ENCODE data around the gene ELF2.

Gene ELF2

GRCh38 chr4:139196462-139196861 is 19.4 kb upstream of the ELF2 start:
- no peaks in the 10 kb centered on the region for H3K9me2 ChIP-seq (replicated peaks; ENCODE audit: low read depth, low read length)

GRCh38 chr4:139191373-139191772 is 14.4 kb upstream of the ELF2 start:
- no peak for TF ChIP-seq EZH2phosphoT487 (IDR thresholded peaks at IDR 0.05; ENCODE audit: borderline replicate concordance)
- TF ChIP-seq CTCF (conservative IDR thresholded peaks at IDR 0.05; ENCODE audit: low read length): no peak
- peaks cover 5% of the 10 kb centered on the region for H3K4me1 ChIP-seq (ENCODE audit: insufficient read depth, low read length, poor library complexity, severe bottlenecking)
- no peaks in the 10 kb centered on the region for H3K9me3 ChIP-seq (ENCODE audit: insufficient read depth, low read depth, low read length)
- H3K4me2 ChIP-seq (ENCODE audit: low read depth, low read length, poor library complexity, severe bottlenecking): no peak overlapping the region
- no peaks in the 10 kb centered on the region for H3K79me2 ChIP-seq (ENCODE audit: insufficient read depth, low read length)
- H4K20me1 ChIP-seq (ENCODE audit: insufficient read depth, low read length, poor library complexity, severe bottlenecking): no peaks in the 10 kb centered on the region
- no peak overlapping the region for H3K4me3 ChIP-seq (ENCODE audit: low read length, poor library complexity, severe bottlenecking)
- H3K9me2 ChIP-seq (replicated peaks; ENCODE audit: low read depth, low read length): no peaks in the 10 kb centered on the region
- H2AFZ ChIP-seq (ENCODE audit: low read length): peak overlapping the region; percentile 74; the same call in 1 of the 2 replicates
- no peaks in the 10 kb centered on the region for H3K27me3 ChIP-seq (ENCODE audit: insufficient read depth, low read length, poor library complexity, severe bottlenecking)
- no peaks in the 10 kb centered on the region for H3K36me3 ChIP-seq (ENCODE audit: insufficient read depth, low read length)
- H3F3A ChIP-seq (ENCODE audit: low read depth): no peaks in the 10 kb centered on the region
- no peak overlapping the region for H3K9ac ChIP-seq (ENCODE audit: low read depth, low read length, poor library complexity, severe bottlenecking)

More at GRCh38 chr4:139196462-139196861, 19.4 kb upstream of the ELF2 start:
- no peaks in the 10 kb centered on the region for H3K4me1 ChIP-seq (ENCODE audit: insufficient read depth, low read length, poor library complexity, severe bottlenecking)
- no peak for TF ChIP-seq CTCF (conservative IDR thresholded peaks at IDR 0.05; ENCODE audit: low read length)
- TF ChIP-seq EZH2phosphoT487 (IDR thresholded peaks at IDR 0.05; ENCODE audit: borderline replicate concordance): no peak
- H3K4me3 ChIP-seq (ENCODE audit: low read length, poor library complexity, severe bottlenecking): no peak overlapping the region
- no peak overlapping the region for H2AFZ ChIP-seq (ENCODE audit: low read length)
- H3K9ac ChIP-seq (ENCODE audit: low read depth, low read length, poor library complexity, severe bottlenecking): no peak overlapping the region
- no peaks in the 10 kb centered on the region for H3K27me3 ChIP-seq (ENCODE audit: insufficient read depth, low read length, poor library complexity, severe bottlenecking)
- H3K9me3 ChIP-seq (ENCODE audit: insufficient read depth, low read depth, low read length): 0 out of 2 replicates have a peak, but pooled peaks cover 3% of the 10 kb centered on the region
- no peak overlapping the region for H3K4me2 ChIP-seq (ENCODE audit: low read depth, low read length, poor library complexity, severe bottlenecking)
- no peaks in the 10 kb centered on the region for H3K36me3 ChIP-seq (ENCODE audit: insufficient read depth, low read length)
- no peaks in the 10 kb centered on the region for H4K20me1 ChIP-seq (ENCODE audit: insufficient read depth, low read length, poor library complexity, severe bottlenecking)
- H3K79me2 ChIP-seq (ENCODE audit: insufficient read depth, low read length): no peaks in the 10 kb centered on the region
- no peaks in the 10 kb centered on the region for H3F3A ChIP-seq (ENCODE audit: low read depth)

- Histone ChIP-seq H3K27me3 (ENCODE audit: insufficient read depth, low read length, poor library complexity, severe bottlenecking) (no peaks in the 10 kb centered on the region), H3K9ac (ENCODE audit: low read depth, low read length, poor library complexity, severe bottlenecking) (no peak overlapping the region), H3K9me2 (replicated peaks; ENCODE audit: low read depth, low read length) (no peaks in the 10 kb centered on the region), H3K36me3 (ENCODE audit: insufficient read depth, low read length) (no peaks in the 10 kb centered on the region), H2AFZ (ENCODE audit: low read length) (no peak overlapping the region), H3K9me3 (ENCODE audit: insufficient read depth, low read depth, low read length) (no peaks in the 10 kb centered on the region), H3K4me2 (ENCODE audit: low read depth, low read length, poor library complexity, severe bottlenecking) (no peak overlapping the region), H4K20me1 (ENCODE audit: insufficient read depth, low read length, poor library complexity, severe bottlenecking) (no peaks in the 10 kb centered on the region), H3K4me1 (ENCODE audit: insufficient read depth, low read length, poor library complexity, severe bottlenecking) (peaks cover 5% of the 10 kb centered on the region), H3K4me3 (ENCODE audit: low read length, poor library complexity, severe bottlenecking) (no peak overlapping the region), H3F3A (ENCODE audit: low read depth) (no peaks in the 10 kb centered on the region), H3K79me2 (ENCODE audit: insufficient read depth, low read length) (no peaks in the 10 kb centered on the region)
- no peak for TF ChIP-seq CTCF (conservative IDR thresholded peaks at IDR 0.05; ENCODE audit: low read length)
- TF ChIP-seq EZH2phosphoT487 (IDR thresholded peaks at IDR 0.05; ENCODE audit: borderline replicate concordance): no peak
Observed at GRCh38 chr4:139189972-139190371, 13.0 kb upstream of the ELF2 start.
